Measurements from ENCODE around the gene CAMSAP1.

- TF ChIP-seq, protein P1, sequence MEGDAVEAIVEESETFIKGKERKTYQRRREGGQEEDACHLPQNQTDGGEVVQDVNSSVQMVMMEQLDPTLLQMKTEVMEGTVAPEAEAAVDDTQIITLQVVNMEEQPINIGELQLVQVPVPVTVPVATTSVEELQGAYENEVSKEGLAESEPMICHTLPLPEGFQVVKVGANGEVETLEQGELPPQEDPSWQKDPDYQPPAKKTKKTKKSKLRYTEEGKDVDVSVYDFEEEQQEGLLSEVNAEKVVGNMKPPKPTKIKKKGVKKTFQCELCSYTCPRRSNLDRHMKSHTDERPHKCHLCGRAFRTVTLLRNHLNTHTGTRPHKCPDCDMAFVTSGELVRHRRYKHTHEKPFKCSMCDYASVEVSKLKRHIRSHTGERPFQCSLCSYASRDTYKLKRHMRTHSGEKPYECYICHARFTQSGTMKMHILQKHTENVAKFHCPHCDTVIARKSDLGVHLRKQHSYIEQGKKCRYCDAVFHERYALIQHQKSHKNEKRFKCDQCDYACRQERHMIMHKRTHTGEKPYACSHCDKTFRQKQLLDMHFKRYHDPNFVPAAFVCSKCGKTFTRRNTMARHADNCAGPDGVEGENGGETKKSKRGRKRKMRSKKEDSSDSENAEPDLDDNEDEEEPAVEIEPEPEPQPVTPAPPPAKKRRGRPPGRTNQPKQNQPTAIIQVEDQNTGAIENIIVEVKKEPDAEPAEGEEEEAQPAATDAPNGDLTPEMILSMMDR (conservative IDR thresholded peaks at IDR 0.05): no peak
- no peak for TF ChIP-seq ZFX (IDR thresholded peaks at IDR 0.05)
These were observed 106.3 kb downstream of the CAMSAP1 start for GRCh38 chr9:135801070-135801469.

Measured in C4-2B (cell line).